Stimulated activated naive B cell treated with anti-CD40 and anti-IgM and Interleukin-4, amounts not matched to agents 10 μg/mL and 1 μg/mL and 100 μg/mL, for 72 hours (primary cell): ENCODE data around the gene DKKL1.
"Not testable (repeated sequence)": the region's sequence is repeated elsewhere in the genome, so short reads cannot be mapped to it uniquely, and the experiment has no call there.

ENCODE experiments used
- ATAC-seq, 2 donors: fragments of 150-1000 bp; cut with Tn5 transposase; replicated peaks; 2 replicates each; pipeline ENCODE4 v1.10.0; 2021; ENCODE audit warnings: moderate library complexity in 1 of 2
- DNase-seq: peaks from one replicate; pipeline ENCODE4 v3.0.0; 2021
- H3K27ac Mint-ChIP-seq: one replicate; pipeline ENCODE4 v1.8.0; 2022; ENCODE audit warnings: mild to moderate bottlenecking, mixed read lengths
- H3K27me3 Mint-ChIP-seq, 2 donors: one replicate each; pipeline ENCODE4 v1.8.0; 2022; ENCODE audit warnings: mixed read lengths in 2 of 2
- H3K36me3 Mint-ChIP-seq, 2 donors: one replicate each; pipeline ENCODE4 v1.8.0; 2022; ENCODE audit warnings: mixed read lengths in 2 of 2, mild to moderate bottlenecking in 1 of 2
- H3K4me1 Mint-ChIP-seq, 2 donors: one replicate each; pipeline ENCODE4 v1.8.0; 2022; ENCODE audit warnings: mixed read lengths in 2 of 2, mild to moderate bottlenecking in 1 of 2
- H3K4me3 Mint-ChIP-seq, 2 donors: one replicate each; pipeline ENCODE4 v1.8.0; 2022; ENCODE audit warnings: mild to moderate bottlenecking in 2 of 2, mixed read lengths in 2 of 2, moderate library complexity in 1 of 2
- H3K9me3 Mint-ChIP-seq, 2 donors: one replicate each; pipeline ENCODE4 v1.8.0; 2022; ENCODE audit warnings: mixed read lengths in 2 of 2, mild to moderate bottlenecking in 1 of 2

Gene DKKL1

GRCh38 chr19:49363268-49364082, at the start of gene DKKL1:
Gene DKKL1, plus strand, starts transcription at chr19:49363877. Its CDS starts 122 bp downstream, at chr19:49363999.
- Mint-ChIP-seq H3K27me3 (no peaks in the 10 kb centered on the region), H3K36me3 (no peaks in the 10 kb centered on the region), H3K27ac (peak within 1 kb of the TSS; percentile 26), H3K4me3 (no peak within 1 kb of the TSS), H3K4me1 (peaks cover 0 to 28% of the 10 kb centered on the region in 2 donors), H3K9me3 (no peaks in the 10 kb centered on the region)
- DNase-seq (peak; percentile 90), ATAC-seq (peak; percentile 87 to 89)

GRCh38 chr19:49315111-49315510, 48.6 kb upstream of the DKKL1 start:
- H3K36me3 Mint-ChIP-seq = peaks cover 24 to 36% of the 10 kb centered on the region in 2 donors
- no peak overlapping the region for H3K27ac Mint-ChIP-seq
- ATAC-seq (no peak), DNase-seq (no peak)
- H3K9me3 Mint-ChIP-seq = peaks cover 7 to 13% of the 10 kb centered on the region in 2 donors
- peaks cover 26 to 55% of the 10 kb centered on the region in 2 donors for H3K4me1 Mint-ChIP-seq
- no peak overlapping the region for H3K4me3 Mint-ChIP-seq
- no peaks in the 10 kb centered on the region for H3K27me3 Mint-ChIP-seq

GRCh38 chr19:49316284-49316683, 47.4 kb upstream of the DKKL1 start:
- no peak overlapping the region for H3K4me3 Mint-ChIP-seq
- H3K27me3 Mint-ChIP-seq = no peaks in the 10 kb centered on the region
- H3K4me1 Mint-ChIP-seq = peaks cover 14 to 44% of the 10 kb centered on the region in 2 donors
- peaks cover 17 to 33% of the 10 kb centered on the region in 2 donors for H3K36me3 Mint-ChIP-seq
- ATAC-seq = no peak
- DNase-seq = no peak
- H3K9me3 Mint-ChIP-seq = peaks cover 7 to 13% of the 10 kb centered on the region in 2 donors
- H3K27ac Mint-ChIP-seq = no peak overlapping the region

- no peak overlapping the region for H3K4me3 Mint-ChIP-seq
- H3K27ac Mint-ChIP-seq = no peak overlapping the region
- H3K4me1 Mint-ChIP-seq = peaks cover 10 to 33% of the 10 kb centered on the region in 2 donors
- ATAC-seq (no peak), DNase-seq (no peak)
- H3K27me3 Mint-ChIP-seq = no peaks in the 10 kb centered on the region
- peaks cover 17 to 41% of the 10 kb centered on the region in 2 donors for H3K36me3 Mint-ChIP-seq
- peaks cover 9 to 15% of the 10 kb centered on the region in 2 donors for H3K9me3 Mint-ChIP-seq
These were observed 45.4 kb upstream of the DKKL1 start for GRCh38 chr19:49318296-49318695.

GRCh38 chr19:49324801-49325576, 38.7 kb upstream of the DKKL1 start, which contains the start of gene SLC6A16:
Gene SLC6A16, minus strand, starts transcription at chr19:49325191. Its CDS starts 13,844 bp downstream, at chr19:49311347.
- Mint-ChIP-seq H3K27ac (peak within 1 kb of the TSS; percentile 94), H3K36me3 (peaks cover 22 to 46% of the 10 kb centered on the region in 2 donors), H3K9me3 (peaks cover 9 to 14% of the 10 kb centered on the region in 2 donors), H3K4me3 (peak within 1 kb of the TSS; percentile 48 to 71), H3K27me3 (no peaks in the 10 kb centered on the region), H3K4me1 (peaks cover 30 to 53% of the 10 kb centered on the region in 2 donors)
- DNase-seq (no peak), ATAC-seq (peak in 1 of 2 donors; percentile 29)

- Mint-ChIP-seq H3K4me1 (peaks cover 36 to 59% of the 10 kb centered on the region in 2 donors), H3K36me3 (peaks cover 26 to 45% of the 10 kb centered on the region in 2 donors), H3K4me3 (peak overlapping the region; percentile 48 to 71), H3K9me3 (peaks cover 11 to 14% of the 10 kb centered on the region in 2 donors), H3K27ac (peak overlapping the region; percentile 94)
- ATAC-seq = peak in 1 of 2 donors; percentile 1
- DNase-seq, H3K27me3 Mint-ChIP-seq: not testable (repeated sequence)
These were observed 37.9 kb upstream of the DKKL1 start for GRCh38 chr19:49325756-49326155.

- DNase-seq = no peak
- H3K36me3 Mint-ChIP-seq = peaks cover 26 to 43% of the 10 kb centered on the region in 2 donors
- ATAC-seq = peak; percentile 74 to 78
- H3K4me3 Mint-ChIP-seq = peak overlapping the region; percentile 51 to 71
- peaks cover 11 to 14% of the 10 kb centered on the region in 2 donors for H3K9me3 Mint-ChIP-seq
- H3K27ac Mint-ChIP-seq = peak overlapping the region; percentile 94
- H3K27me3 Mint-ChIP-seq = no peaks in the 10 kb centered on the region
- peaks cover 39 to 64% of the 10 kb centered on the region in 2 donors for H3K4me1 Mint-ChIP-seq
These were observed 37.4 kb upstream of the DKKL1 start for GRCh38 chr19:49326165-49326704.

- peaks cover 49 to 82% of the 10 kb centered on the region in 2 donors for H3K4me1 Mint-ChIP-seq
- peak; percentile 4 to 15 for ATAC-seq
These were observed 35.7 kb upstream of the DKKL1 start for GRCh38 chr19:49327878-49328544.

GRCh38 chr19:49328741-49329140, 34.9 kb upstream of the DKKL1 start:
- peak overlapping the region; percentile 86 for H3K27ac Mint-ChIP-seq
- H3K4me3 Mint-ChIP-seq = peak overlapping the region; percentile 31 to 37
- peaks cover 52 to 89% of the 10 kb centered on the region in 2 donors for H3K4me1 Mint-ChIP-seq
- no peaks in the 10 kb centered on the region for H3K27me3 Mint-ChIP-seq
- H3K36me3 Mint-ChIP-seq = peaks cover 25 to 32% of the 10 kb centered on the region in 2 donors
- ATAC-seq (no peak), DNase-seq (no peak)
- peaks cover 8 to 9% of the 10 kb centered on the region in 2 donors for H3K9me3 Mint-ChIP-seq

More at GRCh38 chr19:49327878-49328544, 35.7 kb upstream of the DKKL1 start:
- Mint-ChIP-seq H3K27ac (peak overlapping the region; percentile 86), H3K27me3 (no peaks in the 10 kb centered on the region), H3K9me3 (peaks cover 10 to 14% of the 10 kb centered on the region in 2 donors), H3K36me3 (peaks cover 26 to 36% of the 10 kb centered on the region in 2 donors), H3K4me3 (peak overlapping the region; percentile 20 to 42)
- DNase-seq = no peak

GRCh38 chr19:49331187-49331586, 32.5 kb upstream of the DKKL1 start:
- H3K27me3 Mint-ChIP-seq, DNase-seq, ATAC-seq: not testable (repeated sequence)
- H3K9me3 Mint-ChIP-seq = peaks cover 9 to 11% of the 10 kb centered on the region in 2 donors
- peak overlapping the region; percentile 77 for H3K27ac Mint-ChIP-seq
- peak overlapping the region; percentile 35 to 37 for H3K4me3 Mint-ChIP-seq
- peaks cover 57 to 91% of the 10 kb centered on the region in 2 donors for H3K4me1 Mint-ChIP-seq
- peaks cover 20 to 36% of the 10 kb centered on the region in 2 donors for H3K36me3 Mint-ChIP-seq

GRCh38 chr19:49331616-49332055, 32.0 kb upstream of the DKKL1 start:
- H3K4me3 Mint-ChIP-seq = peak overlapping the region; percentile 35 to 37
- H3K4me1 Mint-ChIP-seq = peaks cover 58 to 91% of the 10 kb centered on the region in 2 donors
- peaks cover 21 to 38% of the 10 kb centered on the region in 2 donors for H3K36me3 Mint-ChIP-seq
- peak overlapping the region; percentile 27 for H3K27ac Mint-ChIP-seq
- DNase-seq (peak; percentile 67), ATAC-seq (peak; percentile 57 to 58)
- H3K9me3 Mint-ChIP-seq = peaks cover 9 to 10% of the 10 kb centered on the region in 2 donors
- no peaks in the 10 kb centered on the region for H3K27me3 Mint-ChIP-seq

- H3K27me3 Mint-ChIP-seq, DNase-seq, H3K9me3 Mint-ChIP-seq, ATAC-seq: not testable (repeated sequence)
- Mint-ChIP-seq H3K4me1 (peaks cover 61 to 96% of the 10 kb centered on the region in 2 donors), H3K4me3 (peak overlapping the region; percentile 82 to 85), H3K27ac (peak overlapping the region; percentile 93), H3K36me3 (peaks cover 28 to 43% of the 10 kb centered on the region in 2 donors)
These were observed 30.8 kb upstream of the DKKL1 start for GRCh38 chr19:49332691-49333417.

- ATAC-seq (peak in 1 of 2 donors; percentile 0), DNase-seq (no peak)
- Mint-ChIP-seq H3K9me3 (peaks cover under 1 to 5% of the 10 kb centered on the region in 2 donors), H3K4me3 (peak overlapping the region; percentile 82 to 85), H3K27me3 (no peaks in the 10 kb centered on the region), H3K36me3 (peaks cover 28 to 43% of the 10 kb centered on the region in 2 donors), H3K4me1 (peaks cover 61 to 96% of the 10 kb centered on the region in 2 donors), H3K27ac (peak overlapping the region; percentile 93)
These were observed 30.3 kb upstream of the DKKL1 start for GRCh38 chr19:49333418-49333805.
